HL-60 (cell line): ENCODE data around the gene KPRP.

Source experiments
- DNase-seq, 2 experiments: peaks; one replicate each; pipeline ENCODE4 v3.0.0-alpha.2; 2010 to 2020; ENCODE audit warnings: low read depth in 1 of 2, low spot score in 1 of 2
- H3K27ac ChIP-seq: fragments of 250-450 bp; sonication (Bioruptor Pico); replicated peaks from 2 replicates; pipeline ENCODE4 v1.5.1; 2020; ENCODE audit warnings: mild to moderate bottlenecking, moderate library complexity
- H3K27me3 ChIP-seq: fragments of 250-450 bp; sonication (Bioruptor Pico); 2 replicates; pipeline ENCODE4 v1.5.1; 2021; ENCODE audit warnings: mild to moderate bottlenecking, moderate library complexity; ENCODE audit not compliant: insufficient read depth, poor library complexity, severe bottlenecking
- H3K4me3 ChIP-seq: replicated peaks from 2 replicates; pipeline ENCODE4 v1.5.1; 2011; ENCODE audit warnings: mild to moderate bottlenecking, control low read depth, low read length; ENCODE audit not compliant: insufficient read depth
- GABPA ChIP-seq: IDR thresholded peaks from 2 replicates; pipeline ENCODE4 v1.6.1; 2012; ENCODE audit warnings: low read depth
- POLR2AphosphoS5 ChIP-seq: IDR thresholded peaks from 2 replicates; pipeline ENCODE4 v1.6.1; 2012; ENCODE audit warnings: low read depth
- SPI1 ChIP-seq: IDR thresholded peaks from 2 replicates; pipeline ENCODE4 v1.6.1; 2012; ENCODE audit warnings: low read depth, mild to moderate bottlenecking, borderline replicate concordance
- TF ChIP-seq, protein P1 (sequence below): IDR thresholded peaks from 2 replicates; pipeline ENCODE4 v1.6.1; 2012; ENCODE audit warnings: low read depth; ENCODE audit not compliant: insufficient replicate concordance
- TF ChIP-seq, protein P2 (sequence below): IDR thresholded peaks from one replicate; pipeline ENCODE4 v1.5.1; 2011; ENCODE audit warnings: low read length, control low read depth, inconsistent platforms; ENCODE audit not compliant: insufficient read depth

KPRP gene

DNA sequence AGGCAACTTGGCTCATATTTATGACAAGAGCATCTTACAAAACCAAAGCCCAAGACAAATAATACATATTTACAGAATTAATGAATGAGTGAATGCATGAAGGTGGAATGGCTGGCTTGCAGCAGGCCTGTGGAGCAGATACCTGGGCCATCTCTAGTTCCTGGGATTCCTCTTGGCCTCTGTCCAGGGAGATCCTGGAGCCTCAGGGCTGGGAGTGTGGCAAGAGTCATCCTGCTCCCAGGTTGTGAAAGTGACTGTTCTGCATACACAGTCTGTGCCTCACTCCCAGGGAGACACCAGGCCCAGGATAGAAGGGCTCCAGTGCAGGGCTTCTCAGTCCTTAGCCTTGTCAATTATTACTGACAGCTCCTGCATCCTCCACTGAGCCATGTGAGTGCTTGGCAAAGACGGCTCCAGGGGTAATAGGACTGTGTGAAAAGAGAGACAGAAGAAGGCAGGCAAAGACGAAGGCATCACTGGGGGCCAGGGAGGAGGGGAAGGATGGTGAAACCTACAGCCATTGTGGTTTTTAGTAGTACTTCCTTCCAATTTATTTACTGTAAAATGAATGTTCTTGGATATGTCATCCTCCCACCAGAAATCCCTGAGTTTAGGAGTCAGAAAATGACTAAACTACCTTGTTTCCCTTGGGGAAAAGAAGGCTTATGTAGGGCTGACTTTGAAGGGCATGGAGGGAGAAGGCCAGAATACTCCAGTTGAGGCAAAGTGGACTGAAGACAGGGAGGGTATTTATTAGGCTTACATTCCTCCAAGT is 14.3 kb upstream of the KPRP start:
- H3K27ac ChIP-seq: no peak overlapping the region
- H3K27me3 ChIP-seq: no peaks in the 10 kb centered on the region
- no peak for DNase-seq
- TF ChIP-seq, protein P1, sequence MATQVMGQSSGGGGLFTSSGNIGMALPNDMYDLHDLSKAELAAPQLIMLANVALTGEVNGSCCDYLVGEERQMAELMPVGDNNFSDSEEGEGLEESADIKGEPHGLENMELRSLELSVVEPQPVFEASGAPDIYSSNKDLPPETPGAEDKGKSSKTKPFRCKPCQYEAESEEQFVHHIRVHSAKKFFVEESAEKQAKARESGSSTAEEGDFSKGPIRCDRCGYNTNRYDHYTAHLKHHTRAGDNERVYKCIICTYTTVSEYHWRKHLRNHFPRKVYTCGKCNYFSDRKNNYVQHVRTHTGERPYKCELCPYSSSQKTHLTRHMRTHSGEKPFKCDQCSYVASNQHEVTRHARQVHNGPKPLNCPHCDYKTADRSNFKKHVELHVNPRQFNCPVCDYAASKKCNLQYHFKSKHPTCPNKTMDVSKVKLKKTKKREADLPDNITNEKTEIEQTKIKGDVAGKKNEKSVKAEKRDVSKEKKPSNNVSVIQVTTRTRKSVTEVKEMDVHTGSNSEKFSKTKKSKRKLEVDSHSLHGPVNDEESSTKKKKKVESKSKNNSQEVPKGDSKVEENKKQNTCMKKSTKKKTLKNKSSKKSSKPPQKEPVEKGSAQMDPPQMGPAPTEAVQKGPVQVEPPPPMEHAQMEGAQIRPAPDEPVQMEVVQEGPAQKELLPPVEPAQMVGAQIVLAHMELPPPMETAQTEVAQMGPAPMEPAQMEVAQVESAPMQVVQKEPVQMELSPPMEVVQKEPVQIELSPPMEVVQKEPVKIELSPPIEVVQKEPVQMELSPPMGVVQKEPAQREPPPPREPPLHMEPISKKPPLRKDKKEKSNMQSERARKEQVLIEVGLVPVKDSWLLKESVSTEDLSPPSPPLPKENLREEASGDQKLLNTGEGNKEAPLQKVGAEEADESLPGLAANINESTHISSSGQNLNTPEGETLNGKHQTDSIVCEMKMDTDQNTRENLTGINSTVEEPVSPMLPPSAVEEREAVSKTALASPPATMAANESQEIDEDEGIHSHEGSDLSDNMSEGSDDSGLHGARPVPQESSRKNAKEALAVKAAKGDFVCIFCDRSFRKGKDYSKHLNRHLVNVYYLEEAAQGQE: no peak
- TF ChIP-seq, protein P2, sequence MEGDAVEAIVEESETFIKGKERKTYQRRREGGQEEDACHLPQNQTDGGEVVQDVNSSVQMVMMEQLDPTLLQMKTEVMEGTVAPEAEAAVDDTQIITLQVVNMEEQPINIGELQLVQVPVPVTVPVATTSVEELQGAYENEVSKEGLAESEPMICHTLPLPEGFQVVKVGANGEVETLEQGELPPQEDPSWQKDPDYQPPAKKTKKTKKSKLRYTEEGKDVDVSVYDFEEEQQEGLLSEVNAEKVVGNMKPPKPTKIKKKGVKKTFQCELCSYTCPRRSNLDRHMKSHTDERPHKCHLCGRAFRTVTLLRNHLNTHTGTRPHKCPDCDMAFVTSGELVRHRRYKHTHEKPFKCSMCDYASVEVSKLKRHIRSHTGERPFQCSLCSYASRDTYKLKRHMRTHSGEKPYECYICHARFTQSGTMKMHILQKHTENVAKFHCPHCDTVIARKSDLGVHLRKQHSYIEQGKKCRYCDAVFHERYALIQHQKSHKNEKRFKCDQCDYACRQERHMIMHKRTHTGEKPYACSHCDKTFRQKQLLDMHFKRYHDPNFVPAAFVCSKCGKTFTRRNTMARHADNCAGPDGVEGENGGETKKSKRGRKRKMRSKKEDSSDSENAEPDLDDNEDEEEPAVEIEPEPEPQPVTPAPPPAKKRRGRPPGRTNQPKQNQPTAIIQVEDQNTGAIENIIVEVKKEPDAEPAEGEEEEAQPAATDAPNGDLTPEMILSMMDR: no peak
- TF ChIP-seq GABPA (no peak), SPI1 (no peak), POLR2AphosphoS5 (no peak)
- no peak overlapping the region for H3K4me3 ChIP-seq

DNA sequence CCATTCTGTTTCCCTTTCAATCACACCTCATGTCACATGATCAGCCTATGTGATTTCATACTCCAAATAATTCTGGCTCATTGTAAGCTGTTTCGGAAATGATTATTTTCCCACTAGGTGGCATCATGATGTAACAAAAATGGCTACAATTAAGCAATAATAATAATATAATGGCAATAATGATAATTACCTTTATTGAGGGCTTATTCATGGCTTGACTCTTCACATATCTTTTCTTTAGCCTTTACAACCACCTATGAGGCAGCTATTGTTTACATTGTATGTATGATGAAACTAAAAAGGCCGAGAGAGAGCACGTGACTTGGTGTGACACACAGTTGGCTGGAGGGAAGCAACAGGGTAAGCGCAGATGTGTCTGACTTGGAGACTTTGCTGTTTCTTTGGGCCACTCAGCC is 12.5 kb upstream of the KPRP start:
- Histone ChIP-seq H3K4me3 (no peak overlapping the region), H3K27me3 (no peaks in the 10 kb centered on the region), H3K27ac (no peak overlapping the region)
- no peak for DNase-seq
- TF ChIP-seq POLR2AphosphoS5: no peak

DNA sequence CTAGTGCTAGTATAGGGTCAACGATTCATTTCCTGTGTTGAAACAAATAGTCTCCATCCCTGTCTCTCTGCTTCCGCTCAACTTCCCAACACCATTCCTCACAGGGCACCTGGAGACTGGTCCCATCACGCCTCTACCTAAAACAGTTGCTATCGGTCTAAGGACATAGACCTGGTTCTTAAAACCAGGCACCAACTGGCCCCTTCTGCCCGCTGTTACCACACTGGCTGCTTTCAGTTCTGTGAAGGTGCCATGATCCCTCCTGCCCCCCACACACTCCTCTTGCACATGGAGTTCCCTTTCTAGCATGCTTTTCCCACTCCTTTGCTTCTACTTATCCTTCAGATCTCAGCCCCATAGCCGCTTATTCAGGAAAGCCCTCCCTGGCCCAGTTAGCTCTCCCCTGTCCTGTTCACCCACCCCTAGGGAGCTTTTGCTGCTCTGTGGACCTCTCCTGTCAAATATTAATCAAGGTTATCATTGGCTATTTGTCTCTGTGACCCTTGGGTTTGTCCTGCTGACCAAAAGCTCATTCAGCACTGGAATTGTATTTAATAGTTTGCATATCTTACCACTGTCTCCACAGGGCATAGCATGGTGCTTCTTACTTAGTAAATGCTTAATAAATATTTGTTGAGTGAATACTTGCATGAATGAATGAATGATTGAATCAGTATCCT is 11.9 kb upstream of the KPRP start:
- no peak overlapping the region for H3K27ac ChIP-seq
- H3K27me3 ChIP-seq: no peaks in the 10 kb centered on the region
- no peak for DNase-seq
- no peak overlapping the region for H3K4me3 ChIP-seq
- TF ChIP-seq, protein P2: no peak
- no peak for TF ChIP-seq GABPA
- TF ChIP-seq, protein P1: no peak
- TF ChIP-seq SPI1: no peak
- no peak for TF ChIP-seq POLR2AphosphoS5

DNA sequence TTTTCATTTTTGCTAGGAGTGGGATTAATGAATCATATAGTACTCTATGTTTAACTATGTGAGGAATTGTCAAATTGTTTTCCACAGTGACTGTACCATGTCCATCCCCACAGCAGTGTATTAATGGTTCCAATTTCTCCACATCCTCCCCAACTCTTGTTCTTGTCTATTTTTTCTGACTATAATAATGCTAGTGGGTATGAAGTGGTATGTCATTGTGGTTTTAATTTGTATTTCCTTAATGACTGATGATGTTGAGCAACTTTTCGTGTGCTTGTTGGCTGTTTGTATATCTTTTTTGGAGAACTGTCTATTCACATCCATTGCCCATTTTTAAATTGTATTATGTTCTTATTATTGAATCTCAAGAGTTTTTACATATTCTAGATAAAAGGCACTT is 10.0 kb upstream of the KPRP start:
- Histone ChIP-seq H3K27me3 (no peaks in the 10 kb centered on the region), H3K4me3 (no peak overlapping the region), H3K27ac (no peak overlapping the region)
- TF ChIP-seq GABPA (no peak), SPI1 (no peak), POLR2AphosphoS5 (no peak)
- TF ChIP-seq, protein P1: no peak
- TF ChIP-seq, protein P2: no peak
- no peak for DNase-seq
